Heart right ventricle (tissue), 16 donors: ENCODE data around the gene KLF7. TPM values are rescaled to one million over a fixed set of nuclear protein-coding genes. Genes with fewer than 3 reads are reported as not detected.

Experiments used
- ATAC-seq, 8 donors: fragments of 200-7000 bp; cut with Tn5 transposase; one replicate each; pipeline ENCODE4 v1.9.1; 2020; ENCODE audit warnings: mild to moderate bottlenecking in 8 of 8, moderate library complexity in 8 of 8, moderate number of reproducible peaks in 1 of 8
- DNase-seq, 2 donors: peaks; one replicate each; pipeline ENCODE4 v3.0.0-alpha.2; 2020
- H3K27ac ChIP-seq, 10 donors: fragments of 200-600 bp; sonication (generic) in 2 of 10; one replicate each; pipeline versions ENCODE4 v1.5.0 to v1.8.0; 2020 to 2022; ENCODE audit warnings: mild to moderate bottlenecking in 3 of 10
- H3K27me3 ChIP-seq, 7 donors: fragments of 200-600 bp; one replicate each; pipeline ENCODE4 v1.8.0; 2021 to 2022; ENCODE audit warnings: mild to moderate bottlenecking in 2 of 7
- H3K36me3 ChIP-seq, 9 donors: fragments of 200-600 bp; sonication (generic) in 1 of 9; one replicate each; pipeline versions ENCODE4 v1.5.0 to v1.8.0; 2020 to 2022; ENCODE audit warnings: mild to moderate bottlenecking in 2 of 9
- H3K4me1 ChIP-seq, 9 donors: fragments of 200-600 bp; sonication (generic) in 1 of 9; one replicate each; pipeline versions ENCODE4 v1.5.0 to v1.8.0; 2020 to 2022; ENCODE audit warnings: mild to moderate bottlenecking in 4 of 9
- H3K4me3 ChIP-seq, 10 donors: fragments of 200-600 bp; sonication (generic) in 2 of 10; one replicate each; pipeline versions ENCODE4 v1.5.0 to v1.8.0; 2020 to 2022; ENCODE audit warnings: mild to moderate bottlenecking in 7 of 10, moderate library complexity in 2 of 10
- H3K9me3 ChIP-seq, 11 donors: fragments of 200-600 bp in 10 of 11; sonication (generic) in 2 of 11; one replicate each; pipeline versions ENCODE4 v1.5.0 to v1.8.0; 2013 to 2022; ENCODE audit warnings: mild to moderate bottlenecking in 2 of 11, control low read depth in 1 of 11, moderate library complexity in 1 of 11
- WGBS, 2 donors: extraction: QIAGEN DNeasy Blood & Tissue Kit; methylation state at CpG; one replicate each; pipeline ENCODE4 v1.1.7; 2013; ENCODE audit warnings: inconsistent platforms in 1 of 2; 5-methylcytosine and 5-hydroxymethylcytosine counted together
- intact Hi-C, 10 donors: fragments of 100-400 bp; cut with DNase I; formaldehyde crosslinking; loops; one replicate each; pipeline versions ENCODE4 v1.11.1 to v1.14.2; 2022
- polyA plus RNA-seq, 2 donors: library from polyadenylated mRNA; stranded (reverse); fragments of 200-250 nt; gene quantifications; one replicate each; pipeline ENCODE4 v1.2.3, GENCODE V29; 2013
- total RNA-seq, 10 donors: library from RNA; stranded (reverse); fragmentation: NEBNext Ultra II Directional in 3 of 10; extraction: Animal tissue kit (Norgen Biotek cat#: 25700) in 3 of 10; gene quantifications; one replicate each; pipeline versions ENCODE4 v1.2.1 to v1.2.4, GENCODE V29; 2021 to 2023
- TF ChIP-seq, protein P1 (sequence below), 9 donors: fragments of 200-600 bp; sonication (generic) in 2 of 9; IDR thresholded peaks; one replicate each; pipeline versions ENCODE4 v1.5.0 to v1.8.0; 2021 to 2022; ENCODE audit warnings: antibody characterized with exemption in 9 of 9, mild to moderate bottlenecking in 5 of 9, moderate library complexity in 1 of 9
- donor health status: Arrhythmogenic right ventricular cardiomyopathy.
- donor health status: ischemic (EF 13 %, LVEDD 7.1; RV severe dilation, severe dysfunction).
- donor health status: healthy with polysubstance abuse.
- donor health status: DM: no; HTN: yes; CAD: no.
- donor health status: DM: no; HTN: no; CAD: no.
- donor health status: ischemic (EF 25% LVEDD 6.9; RV normal size, moderate dysfunction).
- donor health status: ischemic (EF 25% LVEDD 5.7; RV mildly dilated, moderate dysfunction).
- donor health status: healthy.
- donor health status: DM: yes; HTN: yes; CAD: no.
- donor health status: Ischemic cardiomyopathy.
- donor health status: ischemic (EF 35%, LVEDD 5.7; RV mildly dilated, moderate dysfunction).
- donor health status: nonischemic (EF 11% LVEDD 7.7; RV severe dilation, severe dysfunction).
- donor health status: DM: yes; HTN: yes; CAD: no.
- donor health status: PGD.
- donor health status: ischemic (EF 29% LVEDD 5.4; RV normal size, mild dysfunction).
- donor health status: nonischemic (EF 23%, LVEDD 6.1; RV moderate dilation, normal function).

The KLF7 gene
- total and polyA plus RNA-seq, 12 donors, result 5.0 to 51.8 (median 27.9) TPM

DNA sequence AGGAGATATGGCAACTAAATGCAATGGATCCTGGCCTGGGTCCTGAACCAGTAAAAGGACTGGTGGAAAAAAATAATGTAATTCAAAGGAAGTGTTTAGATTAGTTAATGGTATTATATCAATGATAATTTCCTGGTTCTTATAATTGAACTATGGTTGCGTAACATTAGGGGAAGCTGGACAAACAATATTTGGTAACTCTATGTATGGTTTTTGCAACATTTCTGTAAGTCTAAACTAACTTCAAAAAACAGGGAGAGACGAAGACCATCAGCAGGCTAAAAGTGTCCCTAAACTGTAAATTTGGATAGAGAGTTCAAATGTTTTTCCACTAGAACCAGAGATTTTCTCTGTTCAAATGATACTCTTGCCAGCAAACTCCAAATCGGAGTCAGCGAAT, 36.9 kb downstream of the KLF7 start:
- Histone ChIP-seq H3K27ac (peak overlapping the region in 5 of 10 donors; percentile 7 to 94 (median 57)), H3K4me1 (peaks cover 19 to 96% (median 67%) of the 10 kb centered on the region in 9 donors), H3K36me3 (peaks cover 0 to 10% (median 0%) of the 10 kb centered on the region in 9 donors), H3K27me3 (no peaks in the 10 kb centered on the region), H3K4me3 (no peak overlapping the region), H3K9me3 (peaks cover 0 to 25% (median 7%) of the 10 kb centered on the region in 11 donors)
- ATAC-seq (no peak), DNase-seq (no peak)
- intact Hi-C loops, result no loop called here
- TF ChIP-seq, protein P1, sequence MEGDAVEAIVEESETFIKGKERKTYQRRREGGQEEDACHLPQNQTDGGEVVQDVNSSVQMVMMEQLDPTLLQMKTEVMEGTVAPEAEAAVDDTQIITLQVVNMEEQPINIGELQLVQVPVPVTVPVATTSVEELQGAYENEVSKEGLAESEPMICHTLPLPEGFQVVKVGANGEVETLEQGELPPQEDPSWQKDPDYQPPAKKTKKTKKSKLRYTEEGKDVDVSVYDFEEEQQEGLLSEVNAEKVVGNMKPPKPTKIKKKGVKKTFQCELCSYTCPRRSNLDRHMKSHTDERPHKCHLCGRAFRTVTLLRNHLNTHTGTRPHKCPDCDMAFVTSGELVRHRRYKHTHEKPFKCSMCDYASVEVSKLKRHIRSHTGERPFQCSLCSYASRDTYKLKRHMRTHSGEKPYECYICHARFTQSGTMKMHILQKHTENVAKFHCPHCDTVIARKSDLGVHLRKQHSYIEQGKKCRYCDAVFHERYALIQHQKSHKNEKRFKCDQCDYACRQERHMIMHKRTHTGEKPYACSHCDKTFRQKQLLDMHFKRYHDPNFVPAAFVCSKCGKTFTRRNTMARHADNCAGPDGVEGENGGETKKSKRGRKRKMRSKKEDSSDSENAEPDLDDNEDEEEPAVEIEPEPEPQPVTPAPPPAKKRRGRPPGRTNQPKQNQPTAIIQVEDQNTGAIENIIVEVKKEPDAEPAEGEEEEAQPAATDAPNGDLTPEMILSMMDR (IDR thresholded peaks at IDR 0.05), result no peak
- 95% methylated on average over 4 of the region's 4 CpGs for WGBS, 2 donors

- ATAC-seq, result no peak
- H3K36me3 ChIP-seq, result peaks cover 0 to 30% (median 8%) of the 10 kb centered on the region in 9 donors
- H3K4me1 ChIP-seq, result peaks cover 10 to 94% (median 67%) of the 10 kb centered on the region in 9 donors
- 90 to 100% methylated on average over 4 of the region's 4 CpGs for WGBS, 2 donors
- no peak for DNase-seq
- peak overlapping the region in 1 of 10 donors; percentile 13 for H3K27ac ChIP-seq
- no peaks in the 10 kb centered on the region for H3K27me3 ChIP-seq
- TF ChIP-seq, protein P1 (IDR thresholded peaks at IDR 0.05), result no peak
- H3K9me3 ChIP-seq, result peaks cover 0 to 25% (median 7%) of the 10 kb centered on the region in 11 donors
- H3K4me3 ChIP-seq, result no peak overlapping the region
- intact Hi-C loops, result no loop called here
Measured at GRCh38 chr2:207126724-207127308, 38.9 kb downstream of the KLF7 start.

DNA sequence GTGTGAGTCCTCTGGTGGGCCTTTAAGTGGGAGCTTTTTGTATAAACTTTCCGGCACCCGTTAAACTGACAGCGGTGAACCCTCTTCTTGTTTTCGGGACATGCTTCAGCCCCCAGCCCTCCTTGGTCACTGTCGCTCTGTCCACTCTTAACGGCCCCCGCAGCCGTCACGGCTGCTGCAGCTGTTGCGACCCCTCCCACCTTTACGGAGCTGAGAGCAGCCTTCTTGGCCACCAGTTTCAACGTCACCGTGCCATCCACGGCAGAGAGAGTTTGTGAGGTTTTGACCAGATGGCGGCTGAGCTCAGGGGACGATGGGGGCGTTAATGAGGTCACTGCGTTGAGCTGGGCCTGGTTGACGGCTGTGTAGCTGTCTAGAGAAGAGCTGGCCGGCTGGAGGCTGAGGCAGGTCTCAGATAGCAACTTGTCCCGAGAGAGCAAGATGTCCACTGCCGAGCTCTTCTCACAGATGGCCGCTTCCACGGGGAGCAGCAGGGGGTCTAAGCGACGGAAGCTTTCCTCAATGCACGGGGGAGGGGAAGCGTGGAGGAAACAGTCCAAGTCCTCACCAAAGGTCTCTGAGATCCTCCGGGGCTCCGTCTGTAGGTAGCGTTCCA, 41.9 kb downstream of the KLF7 start:
- WGBS, 2 donors, result 77 to 82% methylated on average over 31 of the region's 31 CpGs
- Histone ChIP-seq H3K27me3 (no peaks in the 10 kb centered on the region), H3K36me3 (peaks cover 0 to 55% (median 8%) of the 10 kb centered on the region in 9 donors), H3K4me3 (no peak overlapping the region), H3K4me1 (peaks cover 4 to 82% (median 49%) of the 10 kb centered on the region in 9 donors), H3K9me3 (peaks cover 0 to 21% (median 7%) of the 10 kb centered on the region in 11 donors), H3K27ac (peak overlapping the region in 4 of 10 donors; percentile 6 to 65 (median 30))
- DNase-seq (peak in 1 of 2 donors; percentile 20), ATAC-seq (peak; percentile 23 to 64 (median 46))
- TF ChIP-seq, protein P1 (IDR thresholded peaks at IDR 0.05), result no peak
- intact Hi-C loops, result loop anchor here in 2 of 10 donors (5.0 kb wide), 2 partner anchors 33 to 42 kb away; no protein-coding TSS in a partner anchor

DNA sequence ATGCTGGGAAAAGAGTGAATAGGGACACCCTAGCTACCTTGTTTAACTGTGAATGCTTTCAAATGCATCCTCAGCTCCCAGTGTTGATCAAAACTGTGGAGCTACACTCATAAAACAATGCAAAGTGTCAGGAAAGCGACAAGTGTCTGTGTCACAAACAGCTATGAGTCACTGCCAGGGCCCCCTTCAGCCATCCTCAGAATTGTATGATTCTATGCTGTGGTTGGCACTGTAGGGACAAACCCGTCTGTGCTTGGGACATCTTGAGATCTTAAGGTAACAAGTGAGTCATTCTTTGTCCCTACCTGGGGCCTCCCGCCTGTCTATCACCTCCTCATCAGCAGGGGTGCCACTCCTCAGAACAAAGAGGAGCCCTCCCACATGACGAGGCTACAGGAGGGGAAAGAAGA, 42.4 kb downstream of the KLF7 start:
- Histone ChIP-seq H3K4me1 (peaks cover 4 to 79% (median 46%) of the 10 kb centered on the region in 9 donors), H3K9me3 (peaks cover 0 to 16% (median 7%) of the 10 kb centered on the region in 11 donors), H3K27ac (peak overlapping the region in 4 of 10 donors; percentile 6 to 65 (median 30)), H3K4me3 (no peak overlapping the region), H3K36me3 (peaks cover 0 to 61% (median 8%) of the 10 kb centered on the region in 9 donors), H3K27me3 (no peaks in the 10 kb centered on the region)
- WGBS, 2 donors, result 86 to 87% methylated on average over 4 of the region's 4 CpGs
- intact Hi-C loops, result loop anchor here in 2 of 10 donors (5.0 kb wide), 2 partner anchors 34 to 41 kb away; no protein-coding TSS in a partner anchor
- ATAC-seq, result peak in 2 of 8 donors; percentile 13 to 32
- TF ChIP-seq, protein P1 (IDR thresholded peaks at IDR 0.05), result no peak
- no peak for DNase-seq
